GM19328 (cell line): ENCODE results near the gene A3GALT2.

Experiments
- ATAC-seq: cut with Tn5 transposase; IDR thresholded peaks from one replicate; pipeline ENCODE4 v1.9.1; 2021; ENCODE audit warnings: mild to moderate bottlenecking, moderate library complexity; ENCODE audit not compliant: unreplicated experiment

The A3GALT2 gene

GRCh38 chr1:33274446-33274845 is 46.5 kb downstream of the A3GALT2 start:
- ATAC-seq: no peak

DNA sequence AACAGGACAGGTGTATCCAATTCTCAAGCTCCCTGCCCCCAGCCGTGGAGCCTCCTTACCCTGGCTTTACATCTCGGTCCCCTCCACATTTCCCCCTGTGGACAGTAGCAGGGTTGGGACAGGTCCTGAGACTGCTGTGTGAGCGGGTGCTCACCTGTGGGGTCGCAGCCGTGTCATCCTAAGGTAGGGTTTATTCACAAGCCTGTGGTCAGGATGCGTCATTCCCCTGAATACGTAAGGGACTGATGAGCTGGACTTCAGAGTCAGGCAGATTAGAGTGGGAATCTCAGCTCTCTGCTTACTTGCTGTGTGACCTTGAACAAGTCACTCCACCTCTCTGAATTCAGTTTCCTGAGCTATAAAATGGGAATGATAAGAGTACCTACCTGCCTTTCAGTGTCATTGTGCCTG is 46.9 kb downstream of the A3GALT2 start:
- ATAC-seq: no peak

DNA sequence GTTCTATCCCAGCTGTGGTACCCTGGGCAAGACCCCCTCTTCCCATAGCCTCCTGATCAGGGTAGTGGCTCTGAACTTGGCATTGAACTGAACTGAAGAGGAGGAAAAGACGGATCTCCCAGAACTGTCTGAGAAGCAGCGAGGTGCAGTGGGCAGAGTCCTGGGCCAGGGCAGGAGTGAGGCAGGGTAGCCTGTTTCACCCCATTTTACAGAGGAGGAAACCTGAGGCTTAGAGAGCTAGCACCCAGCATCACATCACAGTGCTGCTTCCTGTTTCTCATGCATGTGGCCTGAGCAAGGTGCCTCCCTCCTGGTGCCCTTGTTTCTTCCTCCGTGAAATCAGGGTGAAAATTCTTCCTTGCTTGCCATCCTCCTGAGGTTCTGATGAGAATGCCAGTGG is 47.5 kb downstream of the A3GALT2 start:
- no peak for ATAC-seq

GRCh38 chr1:33272930-33273329 is 48.0 kb downstream of the A3GALT2 start:
- no peak for ATAC-seq

DNA sequence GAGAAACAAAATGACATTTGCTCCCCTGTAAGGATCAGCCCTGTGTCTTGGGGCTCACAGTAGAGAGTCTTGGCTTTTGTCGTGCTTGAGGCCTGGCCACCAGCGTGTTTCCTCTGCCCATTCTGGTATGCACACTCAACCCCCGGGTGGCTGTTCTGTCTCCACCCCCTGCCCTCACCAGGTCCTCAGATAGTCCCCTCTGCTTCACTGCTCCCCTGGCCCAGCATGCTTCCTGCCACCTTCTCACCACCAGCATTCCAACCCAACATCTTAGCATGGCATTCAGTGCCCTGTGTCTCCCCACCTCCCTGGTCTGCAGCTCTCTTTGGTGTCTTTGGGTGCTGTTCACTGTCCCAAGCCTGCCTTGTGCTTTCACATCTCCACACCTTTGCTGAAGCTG is 48.4 kb downstream of the A3GALT2 start:
- ATAC-seq: no peak

GRCh38 chr1:33271666-33272505 is 49.0 kb downstream of the A3GALT2 start:
- ATAC-seq: no peak

DNA sequence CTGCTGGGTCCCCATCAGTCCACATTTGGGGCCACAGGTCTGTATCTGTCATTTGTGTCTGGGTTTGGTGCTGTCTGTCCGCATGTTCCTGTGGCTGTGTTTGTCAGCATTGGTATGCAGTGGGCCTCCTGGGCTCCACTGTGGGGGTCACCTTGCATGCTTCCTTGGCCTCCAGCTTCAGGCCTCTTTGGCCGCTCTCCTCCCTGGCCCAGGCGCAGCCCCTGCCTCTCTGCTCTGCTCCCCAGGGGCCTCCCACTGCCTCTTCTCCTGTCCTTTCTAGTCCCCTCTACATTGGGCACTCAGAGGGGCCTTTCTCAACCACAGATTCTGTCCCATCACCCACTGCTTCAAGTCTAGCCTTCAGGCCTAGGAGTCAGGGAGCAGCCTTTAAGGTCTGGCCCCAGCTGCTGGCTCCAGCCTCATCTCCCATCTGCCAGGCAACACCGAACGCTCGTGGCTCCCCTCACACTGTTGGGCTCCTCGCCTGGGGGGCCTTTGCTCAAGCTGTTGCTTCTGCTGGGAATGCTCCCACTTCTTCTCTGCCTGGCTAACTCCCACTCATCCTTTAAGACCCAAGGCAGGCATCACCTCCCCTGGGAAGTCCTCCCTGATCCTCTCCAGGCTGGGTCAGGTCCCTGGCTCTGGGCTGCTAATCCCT is 50.0 kb downstream of the A3GALT2 start:
- no peak for ATAC-seq

GRCh38 chr1:33270379-33270778 is 50.5 kb downstream of the A3GALT2 start:
- no peak for ATAC-seq

- ATAC-seq: no peak
These were observed 51.3 kb downstream of the A3GALT2 start for GRCh38 chr1:33269621-33270020.

DNA sequence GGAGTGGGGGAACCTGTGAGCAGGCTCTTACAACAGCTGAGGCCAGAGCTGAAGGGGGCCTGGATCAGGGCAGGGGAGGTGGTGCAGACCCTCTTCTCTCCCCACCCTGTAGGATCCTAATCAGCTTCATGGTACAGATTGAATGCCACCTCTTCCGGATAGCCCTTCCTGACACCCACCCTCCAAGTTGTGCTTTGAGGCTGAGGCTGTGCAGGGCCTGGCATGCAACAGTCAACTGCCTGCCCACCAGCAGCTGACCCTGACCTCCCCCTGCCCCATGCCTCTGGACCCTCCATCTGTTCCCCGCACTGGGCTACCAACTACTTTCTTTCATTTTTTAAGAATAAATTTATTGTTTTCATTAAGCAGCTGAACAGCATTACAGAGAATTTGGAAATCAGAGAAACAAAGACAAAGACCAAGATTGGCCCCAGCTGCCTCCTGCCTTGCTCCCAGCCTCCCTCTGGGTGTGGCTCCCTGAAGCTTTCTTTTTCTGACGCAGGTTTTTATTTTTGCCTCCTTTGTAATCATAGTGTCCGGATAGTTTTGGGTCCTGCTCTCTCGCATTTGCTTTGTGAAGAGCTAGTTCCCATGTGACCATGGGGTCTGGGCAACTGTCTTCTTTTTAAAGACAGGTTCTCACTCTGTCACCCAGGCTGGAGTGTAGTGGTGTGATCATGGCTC is 51.8 kb downstream of the A3GALT2 start:
- ATAC-seq: no peak

- no peak for ATAC-seq
These were observed 52.4 kb downstream of the A3GALT2 start for GRCh38 chr1:33268457-33268856.

GRCh38 chr1:33267468-33268205 is 53.3 kb downstream of the A3GALT2 start:
- ATAC-seq: no peak

- ATAC-seq: no peak
These were observed 54.1 kb downstream of the A3GALT2 start for GRCh38 chr1:33266766-33267165.

DNA sequence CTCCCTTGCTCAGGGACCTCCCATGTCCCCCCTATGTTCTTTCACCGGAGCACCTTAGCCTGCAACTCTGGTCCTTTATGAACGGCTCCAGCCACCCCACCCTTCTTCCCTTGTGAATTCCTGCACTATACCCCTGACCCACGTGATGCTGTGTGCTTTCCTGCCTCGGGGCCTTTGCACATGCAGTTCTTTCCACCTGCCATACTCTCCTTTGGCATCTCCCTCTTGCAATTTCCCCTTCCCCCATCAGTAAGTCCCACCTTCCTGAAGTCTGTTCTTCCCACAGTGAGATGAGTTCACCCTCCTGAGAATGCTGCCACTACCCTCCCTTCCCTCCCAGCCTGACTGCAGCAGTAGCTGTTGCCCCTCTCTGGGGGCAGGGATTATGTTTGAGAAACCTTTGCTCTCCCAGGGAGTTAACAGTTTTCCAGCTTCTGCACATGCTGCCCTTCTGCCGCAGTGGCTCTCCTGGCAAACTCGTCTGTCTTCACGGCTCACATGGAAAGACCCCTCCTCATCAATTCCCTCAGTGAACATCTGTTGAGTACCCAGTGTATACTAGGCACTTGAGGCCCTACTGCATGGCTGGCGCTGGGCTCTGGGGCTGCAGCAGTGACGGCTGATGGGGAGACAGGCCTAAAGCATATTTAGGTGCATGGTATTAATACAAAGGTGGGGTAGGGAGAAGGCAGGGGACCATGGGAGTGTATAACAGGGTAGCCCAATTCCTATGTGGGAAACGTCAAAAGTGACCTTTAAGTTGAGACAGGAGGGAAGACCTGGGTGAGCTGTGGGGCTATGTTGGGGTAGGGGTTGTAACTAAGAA is 54.9 kb downstream of the A3GALT2 start:
- no peak for ATAC-seq

- ATAC-seq: no peak
These were observed 56.9 kb downstream of the A3GALT2 start for GRCh38 chr1:33263890-33264504.

DNA sequence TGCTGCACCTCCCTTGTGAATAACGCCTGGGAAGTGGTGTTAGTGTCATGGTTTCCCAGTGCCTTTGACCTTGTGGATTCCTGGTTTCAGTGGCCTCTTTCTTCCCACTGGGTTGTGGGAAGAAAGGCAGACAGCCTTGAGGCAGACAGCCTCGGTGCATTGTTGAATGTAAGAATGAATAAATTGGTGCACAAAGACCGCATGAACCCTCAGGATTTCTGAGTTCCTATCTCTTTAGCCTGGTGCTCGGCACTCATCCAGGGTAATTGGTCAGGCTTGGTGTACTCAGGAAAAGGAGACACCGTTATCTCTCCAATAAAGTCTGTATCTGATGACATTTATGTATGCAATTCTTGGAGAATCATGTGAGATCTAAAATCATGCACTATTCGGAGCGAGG is 59.6 kb downstream of the A3GALT2 start:
- no peak for ATAC-seq

DNA sequence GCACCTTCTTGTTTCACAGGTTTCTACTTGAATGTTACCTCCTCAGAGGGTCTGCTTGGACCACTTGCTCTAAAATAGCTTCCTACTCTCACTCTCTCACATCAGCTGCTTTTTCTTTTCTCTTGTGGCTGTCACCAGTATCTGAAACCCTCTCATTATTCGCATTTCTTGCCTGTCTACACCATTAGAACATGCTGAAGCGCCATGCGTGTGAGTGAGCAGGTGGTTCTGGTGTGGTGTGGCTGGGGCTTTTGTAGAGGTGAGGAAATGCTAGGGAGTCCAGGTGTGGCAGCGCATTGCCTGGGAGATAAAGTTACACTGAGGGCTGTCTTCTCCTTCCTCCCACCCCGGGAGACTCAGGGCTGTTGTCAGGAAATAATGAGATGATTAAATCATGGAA is 60.5 kb downstream of the A3GALT2 start:
- ATAC-seq: no peak

GRCh38 chr1:33259879-33260278 is 61.0 kb downstream of the A3GALT2 start:
- ATAC-seq: no peak

- ATAC-seq: no peak
These were observed 62.1 kb downstream of the A3GALT2 start for GRCh38 chr1:33258788-33259274.
